SK-N-SH treated with all-trans-retinoic acid at 6 μM for 48 hours (cell line): ENCODE data around the gene MIDN.

Experiments
- ATAC-seq: fragments of 200-7000 bp; cut with Tn5 transposase; 3 replicates; pipeline ENCODE4 v1.9.1; 2020; ENCODE audit warnings: mild to moderate bottlenecking, moderate library complexity
- ARNTL ChIP-seq: fragments of 450-650 bp; formaldehyde crosslinking; IDR thresholded peaks from 2 replicates; pipeline ENCODE4 v1.5.0; 2020; ENCODE audit warnings: low read depth, mild to moderate bottlenecking, moderate library complexity, borderline replicate concordance
- BACH2 ChIP-seq: fragments of 250-450 bp; sonication (Bioruptor Pico); IDR thresholded peaks from 2 replicates; pipeline ENCODE4 v1.9.0; 2021; ENCODE audit warnings: mild to moderate bottlenecking, borderline replicate concordance
- CSDC2 ChIP-seq: fragments of 250-450 bp; sonication (Bioruptor Pico); IDR thresholded peaks from 2 replicates; pipeline ENCODE4 v1.5.0; 2020; ENCODE audit warnings: mild to moderate bottlenecking, moderate library complexity
- ESRRG ChIP-seq: fragments of 250-450 bp; sonication (Bioruptor Pico); IDR thresholded peaks from 2 replicates; pipeline ENCODE4 v1.6.1; 2021; ENCODE audit warnings: mild to moderate bottlenecking
- GLIS3 ChIP-seq: fragments of 250-450 bp; sonication (Bioruptor Pico); IDR thresholded peaks from 2 replicates; pipeline ENCODE4 v1.5.0; 2020; ENCODE audit warnings: mild to moderate bottlenecking, moderate library complexity
- ISL1 ChIP-seq: fragments of 250-450 bp; sonication (Bioruptor Pico); IDR thresholded peaks from 2 replicates; pipeline ENCODE4 v2.1.2; 2022; ENCODE audit warnings: mild to moderate bottlenecking, moderate library complexity
- OSR1 ChIP-seq: fragments of 250-450 bp; sonication (Bioruptor Pico); IDR thresholded peaks from 2 replicates; pipeline ENCODE4 v1.8.0; 2022; ENCODE audit warnings: moderate library complexity, mild to moderate bottlenecking, inconsistent platforms
- PPARA ChIP-seq: fragments of 250-450 bp; sonication (Bioruptor Pico); IDR thresholded peaks from 2 replicates; pipeline ENCODE4 v1.5.0; 2020; ENCODE audit warnings: mild to moderate bottlenecking, borderline replicate concordance
- RARB ChIP-seq: fragments of 250-450 bp; sonication (Bioruptor Pico); IDR thresholded peaks from 2 replicates; pipeline ENCODE4 v1.8.0; 2021; ENCODE audit warnings: mild to moderate bottlenecking, moderate library complexity
- SNAI2 ChIP-seq: fragments of 250-450 bp; sonication (Bioruptor Pico); IDR thresholded peaks from 2 replicates; pipeline ENCODE4 v1.5.0; 2020; ENCODE audit warnings: mild to moderate bottlenecking, moderate library complexity
- TCF4 ChIP-seq: fragments of 250-450 bp; sonication (Bioruptor Pico); IDR thresholded peaks from 2 replicates; pipeline ENCODE4 v1.8.0; 2021; ENCODE audit warnings: mild to moderate bottlenecking, moderate library complexity, borderline replicate concordance
- TOX ChIP-seq: fragments of 250-450 bp; sonication (Bioruptor Pico); IDR thresholded peaks from 2 replicates; pipeline ENCODE4 v1.8.0; 2021; ENCODE audit warnings: mild to moderate bottlenecking, moderate library complexity, borderline replicate concordance
- ZC3H10 ChIP-seq: fragments of 250-450 bp; sonication (Bioruptor Pico); IDR thresholded peaks from 2 replicates; pipeline ENCODE4 v1.5.1; 2021; ENCODE audit warnings: mild to moderate bottlenecking, moderate library complexity
- ZFP3 ChIP-seq: fragments of 250-450 bp; sonication (Bioruptor Pico); IDR thresholded peaks from 2 replicates; pipeline ENCODE4 v1.5.0; 2020; ENCODE audit warnings: mild to moderate bottlenecking, moderate library complexity
- ZFP30 ChIP-seq: fragments of 450-650 bp; formaldehyde crosslinking; IDR thresholded peaks from 2 replicates; pipeline ENCODE4 v1.5.0; 2022; ENCODE audit warnings: mild to moderate bottlenecking, moderate library complexity
- ZNF565 ChIP-seq: fragments of 450-650 bp; formaldehyde crosslinking; conservative IDR thresholded peaks from 2 replicates; pipeline ENCODE4 v1.5.0; 2020; ENCODE audit warnings: low read depth, mild to moderate bottlenecking, moderate library complexity
- ZNF70 ChIP-seq: fragments of 450-650 bp; formaldehyde crosslinking; IDR thresholded peaks from 2 replicates; pipeline ENCODE4 v1.5.0; 2020; ENCODE audit warnings: mild to moderate bottlenecking, moderate library complexity
- ZNF8 ChIP-seq: fragments of 450-650 bp; formaldehyde crosslinking; IDR thresholded peaks from 2 replicates; pipeline ENCODE4 v1.5.0; 2020; ENCODE audit warnings: mild to moderate bottlenecking, moderate library complexity
- TF ChIP-seq, protein P1 (sequence below): fragments of 250-450 bp; sonication (Bioruptor Pico); IDR thresholded peaks from 2 replicates; pipeline ENCODE4 v1.5.0; 2020; ENCODE audit warnings: mild to moderate bottlenecking, moderate library complexity
- TF ChIP-seq, protein P2 (sequence below): fragments of 250-450 bp; sonication (Bioruptor Pico); IDR thresholded peaks from 2 replicates; pipeline ENCODE4 v1.8.0; 2020; ENCODE audit warnings: mild to moderate bottlenecking, moderate library complexity, borderline replicate concordance
- TF ChIP-seq, protein P3 (sequence below): fragments of 250-450 bp; sonication (Bioruptor Pico); IDR thresholded peaks from 2 replicates; pipeline ENCODE4 v1.5.1; 2020; ENCODE audit warnings: low read depth, mild to moderate bottlenecking, moderate library complexity
- TF ChIP-seq, protein P4 (sequence below): fragments of 250-450 bp; sonication (Bioruptor Pico); IDR thresholded peaks from 2 replicates; pipeline ENCODE4 v1.5.1; 2021; ENCODE audit warnings: mild to moderate bottlenecking, moderate library complexity

The MIDN gene

DNA sequence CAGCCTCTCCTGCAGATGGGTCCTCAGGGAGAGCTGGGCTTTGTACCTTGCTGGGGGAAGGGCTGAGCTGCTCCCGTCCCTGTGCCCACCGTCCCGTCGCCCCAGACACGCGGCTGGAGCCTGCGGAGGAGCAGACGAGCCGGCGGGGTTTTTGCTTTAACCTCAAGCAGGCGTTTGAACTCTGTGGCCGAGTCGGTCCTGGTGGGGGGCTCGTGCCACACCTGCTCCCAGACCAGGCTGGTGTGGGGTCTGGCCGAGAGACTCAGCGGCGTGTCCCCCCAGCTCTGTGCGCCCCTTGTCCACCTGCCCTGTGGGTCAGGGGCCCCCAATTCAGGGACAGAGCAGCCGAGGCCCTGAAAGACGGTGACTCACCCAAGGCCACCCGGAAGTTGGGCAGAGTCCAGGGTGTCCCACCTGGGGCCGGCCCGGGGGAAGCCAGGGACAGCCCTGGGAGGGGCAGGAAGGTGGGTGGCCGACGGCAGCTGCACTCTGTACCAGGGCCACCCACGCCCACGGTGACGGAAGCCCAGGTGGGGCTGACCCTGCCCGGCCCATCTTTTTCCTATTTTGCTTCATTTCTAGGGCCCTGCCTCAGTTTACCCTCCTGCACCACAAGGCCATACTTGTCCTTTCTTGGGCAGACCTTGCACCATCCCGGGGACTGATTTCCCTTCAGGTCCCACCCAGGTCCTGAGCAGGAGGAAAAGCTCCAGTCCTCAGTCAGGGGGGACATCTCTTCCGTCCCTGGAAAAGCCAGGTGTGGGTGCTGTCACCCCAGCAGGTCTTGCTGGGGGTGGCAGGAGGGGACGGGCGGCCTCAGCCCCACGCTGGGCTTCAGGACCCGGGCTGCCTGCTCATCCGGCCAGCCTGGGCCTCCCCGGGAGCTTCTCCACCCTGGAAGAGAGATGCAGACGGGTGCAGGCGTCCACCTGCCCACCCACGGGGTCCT, 42.6 kb downstream of the MIDN start:
- no peak for ATAC-seq
- TF ChIP-seq GLIS3 (CRISPR knock-in tag): no peak
- no peak for TF ChIP-seq SNAI2

DNA sequence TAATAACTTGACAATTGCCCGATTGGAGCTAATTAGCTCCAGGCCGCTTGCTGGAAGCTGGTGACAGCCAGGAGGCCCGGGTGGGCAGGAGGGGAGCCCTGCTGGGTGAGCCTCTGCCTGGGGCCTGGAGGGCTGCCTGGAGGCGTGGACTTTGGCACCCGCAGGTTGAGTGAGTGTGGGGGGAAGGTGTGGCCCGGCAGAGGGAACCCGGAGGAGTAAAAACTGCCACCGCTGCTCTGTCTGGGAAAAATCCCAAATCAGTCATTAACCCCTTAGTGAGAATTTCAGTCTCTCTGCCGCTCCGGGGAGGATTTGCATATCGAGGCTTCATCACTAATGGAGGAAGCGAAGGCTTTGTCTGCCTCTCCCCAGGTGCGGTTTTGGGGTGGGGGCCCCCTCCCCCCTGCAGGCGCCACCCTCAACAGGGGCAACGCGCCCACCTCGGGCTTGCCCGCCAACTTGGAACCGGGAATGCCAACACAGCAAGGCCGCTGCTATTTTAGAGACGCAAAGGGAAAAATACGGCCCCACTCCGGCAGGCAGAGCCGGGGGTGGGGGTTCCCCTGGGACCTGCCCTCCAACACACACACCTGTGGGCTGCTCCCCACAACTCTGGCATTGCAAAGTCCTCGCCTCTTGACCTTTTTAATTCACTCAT, 43.5 kb downstream of the MIDN start:
- no peak for ATAC-seq
- no peak for TF ChIP-seq BACH2 (CRISPR knock-in tag)
- TF ChIP-seq, protein P1, sequence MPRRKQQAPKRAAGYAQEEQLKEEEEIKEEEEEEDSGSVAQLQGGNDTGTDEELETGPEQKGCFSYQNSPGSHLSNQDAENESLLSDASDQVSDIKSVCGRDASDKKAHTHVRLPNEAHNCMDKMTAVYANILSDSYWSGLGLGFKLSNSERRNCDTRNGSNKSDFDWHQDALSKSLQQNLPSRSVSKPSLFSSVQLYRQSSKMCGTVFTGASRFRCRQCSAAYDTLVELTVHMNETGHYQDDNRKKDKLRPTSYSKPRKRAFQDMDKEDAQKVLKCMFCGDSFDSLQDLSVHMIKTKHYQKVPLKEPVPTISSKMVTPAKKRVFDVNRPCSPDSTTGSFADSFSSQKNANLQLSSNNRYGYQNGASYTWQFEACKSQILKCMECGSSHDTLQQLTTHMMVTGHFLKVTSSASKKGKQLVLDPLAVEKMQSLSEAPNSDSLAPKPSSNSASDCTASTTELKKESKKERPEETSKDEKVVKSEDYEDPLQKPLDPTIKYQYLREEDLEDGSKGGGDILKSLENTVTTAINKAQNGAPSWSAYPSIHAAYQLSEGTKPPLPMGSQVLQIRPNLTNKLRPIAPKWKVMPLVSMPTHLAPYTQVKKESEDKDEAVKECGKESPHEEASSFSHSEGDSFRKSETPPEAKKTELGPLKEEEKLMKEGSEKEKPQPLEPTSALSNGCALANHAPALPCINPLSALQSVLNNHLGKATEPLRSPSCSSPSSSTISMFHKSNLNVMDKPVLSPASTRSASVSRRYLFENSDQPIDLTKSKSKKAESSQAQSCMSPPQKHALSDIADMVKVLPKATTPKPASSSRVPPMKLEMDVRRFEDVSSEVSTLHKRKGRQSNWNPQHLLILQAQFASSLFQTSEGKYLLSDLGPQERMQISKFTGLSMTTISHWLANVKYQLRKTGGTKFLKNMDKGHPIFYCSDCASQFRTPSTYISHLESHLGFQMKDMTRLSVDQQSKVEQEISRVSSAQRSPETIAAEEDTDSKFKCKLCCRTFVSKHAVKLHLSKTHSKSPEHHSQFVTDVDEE (CRISPR knock-in tag): no peak
- TF ChIP-seq, protein P2, sequence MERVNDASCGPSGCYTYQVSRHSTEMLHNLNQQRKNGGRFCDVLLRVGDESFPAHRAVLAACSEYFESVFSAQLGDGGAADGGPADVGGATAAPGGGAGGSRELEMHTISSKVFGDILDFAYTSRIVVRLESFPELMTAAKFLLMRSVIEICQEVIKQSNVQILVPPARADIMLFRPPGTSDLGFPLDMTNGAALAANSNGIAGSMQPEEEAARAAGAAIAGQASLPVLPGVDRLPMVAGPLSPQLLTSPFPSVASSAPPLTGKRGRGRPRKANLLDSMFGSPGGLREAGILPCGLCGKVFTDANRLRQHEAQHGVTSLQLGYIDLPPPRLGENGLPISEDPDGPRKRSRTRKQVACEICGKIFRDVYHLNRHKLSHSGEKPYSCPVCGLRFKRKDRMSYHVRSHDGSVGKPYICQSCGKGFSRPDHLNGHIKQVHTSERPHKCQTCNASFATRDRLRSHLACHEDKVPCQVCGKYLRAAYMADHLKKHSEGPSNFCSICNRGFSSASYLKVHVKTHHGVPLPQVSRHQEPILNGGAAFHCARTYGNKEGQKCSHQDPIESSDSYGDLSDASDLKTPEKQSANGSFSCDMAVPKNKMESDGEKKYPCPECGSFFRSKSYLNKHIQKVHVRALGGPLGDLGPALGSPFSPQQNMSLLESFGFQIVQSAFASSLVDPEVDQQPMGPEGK (CRISPR knock-in tag): no peak
- TF ChIP-seq, protein P3, sequence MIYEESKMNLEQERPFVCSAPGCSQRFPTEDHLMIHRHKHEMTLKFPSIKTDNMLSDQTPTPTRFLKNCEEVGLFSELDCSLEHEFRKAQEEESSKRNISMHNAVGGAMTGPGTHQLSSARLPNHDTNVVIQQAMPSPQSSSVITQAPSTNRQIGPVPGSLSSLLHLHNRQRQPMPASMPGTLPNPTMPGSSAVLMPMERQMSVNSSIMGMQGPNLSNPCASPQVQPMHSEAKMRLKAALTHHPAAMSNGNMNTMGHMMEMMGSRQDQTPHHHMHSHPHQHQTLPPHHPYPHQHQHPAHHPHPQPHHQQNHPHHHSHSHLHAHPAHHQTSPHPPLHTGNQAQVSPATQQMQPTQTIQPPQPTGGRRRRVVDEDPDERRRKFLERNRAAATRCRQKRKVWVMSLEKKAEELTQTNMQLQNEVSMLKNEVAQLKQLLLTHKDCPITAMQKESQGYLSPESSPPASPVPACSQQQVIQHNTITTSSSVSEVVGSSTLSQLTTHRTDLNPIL: no peak
- TF ChIP-seq ZFP30 (CRISPR knock-in tag): no peak
- no peak for TF ChIP-seq ZNF8 (CRISPR knock-in tag)
- no peak for TF ChIP-seq ZNF565 (CRISPR knock-in tag)
- no peak for TF ChIP-seq CSDC2
- TF ChIP-seq TOX: no peak
- TF ChIP-seq, protein P4, sequence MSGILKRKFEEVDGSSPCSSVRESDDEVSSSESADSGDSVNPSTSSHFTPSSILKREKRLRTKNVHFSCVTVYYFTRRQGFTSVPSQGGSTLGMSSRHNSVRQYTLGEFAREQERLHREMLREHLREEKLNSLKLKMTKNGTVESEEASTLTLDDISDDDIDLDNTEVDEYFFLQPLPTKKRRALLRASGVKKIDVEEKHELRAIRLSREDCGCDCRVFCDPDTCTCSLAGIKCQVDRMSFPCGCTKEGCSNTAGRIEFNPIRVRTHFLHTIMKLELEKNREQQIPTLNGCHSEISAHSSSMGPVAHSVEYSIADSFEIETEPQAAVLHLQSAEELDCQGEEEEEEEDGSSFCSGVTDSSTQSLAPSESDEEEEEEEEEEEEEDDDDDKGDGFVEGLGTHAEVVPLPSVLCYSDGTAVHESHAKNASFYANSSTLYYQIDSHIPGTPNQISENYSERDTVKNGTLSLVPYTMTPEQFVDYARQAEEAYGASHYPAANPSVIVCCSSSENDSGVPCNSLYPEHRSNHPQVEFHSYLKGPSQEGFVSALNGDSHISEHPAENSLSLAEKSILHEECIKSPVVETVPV (CRISPR knock-in tag): no peak
- TF ChIP-seq ZNF70 (CRISPR knock-in tag): no peak
- no peak for TF ChIP-seq ARNTL (CRISPR knock-in tag)
- TF ChIP-seq PPARA (CRISPR knock-in tag): no peak
- no peak for TF ChIP-seq OSR1 (CRISPR knock-in tag)
- no peak for TF ChIP-seq RARB (CRISPR knock-in tag)
- no peak for TF ChIP-seq ISL1 (CRISPR knock-in tag)
- TF ChIP-seq GLIS3 (CRISPR knock-in tag): no peak
- no peak for TF ChIP-seq ZC3H10 (CRISPR knock-in tag)
- TF ChIP-seq TCF4: no peak

DNA sequence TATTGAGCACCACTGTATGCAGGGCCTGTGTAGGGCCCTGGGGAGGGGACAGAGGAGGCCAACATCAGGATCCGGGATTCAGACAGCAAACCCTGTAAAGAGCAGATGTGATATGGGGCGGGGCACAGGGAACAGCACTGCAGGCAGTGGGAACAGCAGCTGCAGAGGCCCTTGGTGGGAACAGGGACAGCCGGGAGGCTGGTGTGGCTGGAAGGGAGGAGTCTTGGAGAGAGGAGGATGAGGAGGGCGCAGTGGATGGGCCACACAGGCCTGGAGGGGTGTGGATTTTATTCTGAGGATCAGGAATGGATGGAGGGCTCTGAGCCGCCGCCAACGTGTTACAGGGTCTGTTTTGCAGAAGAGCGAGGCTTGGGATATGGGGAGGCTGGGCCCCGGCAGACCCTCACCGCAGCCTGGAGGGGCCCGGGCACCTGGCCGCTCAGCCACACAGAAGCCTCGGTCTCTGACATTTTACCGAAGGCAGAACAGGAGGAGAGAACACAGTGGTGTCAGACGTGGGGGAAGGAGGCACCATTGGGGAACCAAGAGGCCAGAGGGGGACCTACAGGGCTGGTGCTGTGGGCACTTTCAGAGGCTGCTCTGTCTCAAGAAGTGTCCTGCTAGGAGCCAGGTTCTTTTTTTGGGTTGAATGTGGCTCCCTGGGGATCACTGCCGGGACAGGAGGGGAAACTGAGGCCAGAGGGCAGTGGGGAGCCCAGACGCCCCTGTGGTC, 44.2 kb downstream of the MIDN start:
- no peak for TF ChIP-seq RARB (CRISPR knock-in tag)
- TF ChIP-seq GLIS3 (CRISPR knock-in tag): no peak
- no peak for TF ChIP-seq ZNF70 (CRISPR knock-in tag)
- TF ChIP-seq PPARA (CRISPR knock-in tag): no peak
- no peak for TF ChIP-seq ZFP3
- no peak for TF ChIP-seq ZNF565 (CRISPR knock-in tag)
- TF ChIP-seq, protein P1 (CRISPR knock-in tag): no peak
- TF ChIP-seq ZFP30 (CRISPR knock-in tag): no peak
- TF ChIP-seq BACH2 (CRISPR knock-in tag): no peak
- no peak for TF ChIP-seq ZNF8 (CRISPR knock-in tag)
- TF ChIP-seq OSR1 (CRISPR knock-in tag): no peak
- TF ChIP-seq, protein P4 (CRISPR knock-in tag): no peak
- TF ChIP-seq ESRRG (CRISPR knock-in tag): no peak
- TF ChIP-seq TCF4: no peak
- ATAC-seq: no peak
